Raji (cell line): ENCODE data around the gene SLC25A34.

ENCODE experiments used
- POLR2A ChIP-seq: IDR thresholded peaks from 2 replicates; pipeline ENCODE4 v1.6.1; 2011; ENCODE audit warnings: low read depth, low read length, control low read depth; ENCODE audit not compliant: insufficient read depth

SLC25A34 gene

DNA sequence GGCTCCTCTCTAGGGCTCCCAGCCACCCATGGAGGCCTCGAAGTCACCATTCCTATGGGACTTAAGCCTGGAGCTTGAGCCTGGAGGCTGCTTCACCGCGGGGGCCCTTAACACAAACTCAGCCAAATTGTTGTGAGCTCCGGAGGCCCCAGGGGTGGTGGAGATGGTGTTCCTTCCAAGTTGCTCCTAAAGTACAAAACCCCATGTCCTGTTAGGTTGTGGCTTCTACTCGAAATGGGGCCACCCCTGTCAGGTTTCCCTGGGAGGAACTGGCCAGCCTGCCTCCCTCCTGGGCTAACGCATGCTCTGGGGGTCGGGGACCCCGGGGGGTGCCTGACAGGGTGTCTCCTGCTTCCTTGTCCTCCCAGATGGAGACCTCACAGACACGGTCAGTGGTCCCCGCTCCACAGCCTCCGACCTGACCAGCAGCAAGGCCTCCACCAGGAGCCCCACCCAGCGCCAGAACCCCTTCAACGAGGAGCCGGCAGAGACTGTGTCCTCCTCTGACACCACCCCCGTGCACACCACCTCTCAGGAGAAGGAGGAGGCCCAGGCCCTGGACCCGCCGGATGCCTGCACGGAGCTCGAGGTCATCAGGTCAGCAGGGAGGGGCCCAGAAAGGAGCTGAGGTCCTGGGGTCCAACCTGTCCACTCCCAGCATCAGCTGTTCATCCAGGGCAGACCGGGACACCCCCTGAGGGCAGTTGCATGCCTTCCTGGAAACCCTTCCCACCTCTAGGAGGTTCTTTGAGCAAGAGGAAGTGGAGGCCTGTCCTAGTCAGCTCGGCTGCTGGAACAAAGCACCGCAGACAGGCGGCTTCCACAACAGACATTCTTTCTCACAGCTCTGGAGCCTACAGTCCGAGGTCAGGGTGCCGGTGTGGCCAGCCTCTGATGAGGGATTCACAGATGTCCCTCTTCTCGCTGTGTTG, 10.8 kb upstream of the SLC25A34 start:
- TF ChIP-seq POLR2A: no peak

DNA sequence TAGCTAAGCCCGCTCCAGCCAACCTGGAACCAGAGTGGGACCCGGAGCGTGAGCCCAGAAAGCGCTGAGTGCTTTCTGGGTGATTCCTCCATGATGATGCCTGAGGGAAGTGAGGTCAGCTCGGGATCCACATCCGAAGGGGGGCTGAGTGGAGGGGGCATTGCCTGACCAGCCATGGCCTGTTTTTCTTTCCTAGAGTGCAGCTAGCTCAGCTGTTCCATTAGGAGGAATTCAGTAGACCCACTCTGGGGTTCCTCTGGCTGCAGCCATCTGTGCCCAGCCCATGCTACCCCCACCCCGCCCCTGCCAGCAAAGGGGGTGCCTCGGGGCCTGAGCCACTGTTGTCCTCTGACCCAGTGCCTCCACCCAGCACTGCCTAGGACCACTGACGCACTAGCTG, 9.6 kb upstream of the SLC25A34 start:
- no peak for TF ChIP-seq POLR2A

DNA sequence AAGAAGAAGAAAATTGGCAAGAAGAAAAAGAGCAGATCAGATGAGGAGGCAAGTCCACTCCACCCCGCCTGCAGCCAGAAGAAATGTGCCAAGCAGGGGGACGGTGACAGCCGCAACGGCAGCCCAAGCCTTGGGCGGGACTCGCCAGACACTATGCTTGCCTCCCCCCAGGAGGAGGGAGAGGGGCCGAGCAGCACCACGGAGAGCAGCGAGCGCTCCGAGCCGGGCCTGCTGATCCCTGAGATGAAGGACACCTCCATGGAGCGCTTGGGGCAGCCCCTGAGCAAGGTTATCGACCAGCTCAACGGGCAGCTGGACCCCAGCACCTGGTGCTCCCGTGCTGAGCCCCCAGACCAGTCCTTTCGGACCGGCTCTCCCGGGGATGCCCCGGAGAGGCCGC, 9.0 kb upstream of the SLC25A34 start:
- no peak for TF ChIP-seq POLR2A

DNA sequence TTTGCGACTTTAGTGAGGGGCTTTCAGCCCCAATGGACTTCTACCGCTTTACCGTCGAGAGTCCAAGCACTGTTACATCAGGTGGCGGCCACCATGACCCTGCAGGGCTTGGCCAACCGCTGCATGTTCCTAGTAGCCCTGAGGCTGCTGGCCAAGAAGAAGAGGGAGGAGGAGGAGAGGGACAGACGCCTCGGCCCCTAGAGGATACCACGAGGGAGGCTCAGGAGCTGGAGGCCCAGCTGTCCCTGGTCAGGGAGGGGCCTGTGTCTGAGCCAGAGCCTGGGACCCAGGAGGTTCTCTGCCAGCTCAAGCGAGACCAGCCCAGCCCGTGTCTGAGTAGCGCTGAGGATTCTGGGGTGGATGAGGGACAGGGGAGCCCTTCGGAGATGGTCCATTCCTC, 8.6 kb upstream of the SLC25A34 start:
- TF ChIP-seq POLR2A: no peak

DNA sequence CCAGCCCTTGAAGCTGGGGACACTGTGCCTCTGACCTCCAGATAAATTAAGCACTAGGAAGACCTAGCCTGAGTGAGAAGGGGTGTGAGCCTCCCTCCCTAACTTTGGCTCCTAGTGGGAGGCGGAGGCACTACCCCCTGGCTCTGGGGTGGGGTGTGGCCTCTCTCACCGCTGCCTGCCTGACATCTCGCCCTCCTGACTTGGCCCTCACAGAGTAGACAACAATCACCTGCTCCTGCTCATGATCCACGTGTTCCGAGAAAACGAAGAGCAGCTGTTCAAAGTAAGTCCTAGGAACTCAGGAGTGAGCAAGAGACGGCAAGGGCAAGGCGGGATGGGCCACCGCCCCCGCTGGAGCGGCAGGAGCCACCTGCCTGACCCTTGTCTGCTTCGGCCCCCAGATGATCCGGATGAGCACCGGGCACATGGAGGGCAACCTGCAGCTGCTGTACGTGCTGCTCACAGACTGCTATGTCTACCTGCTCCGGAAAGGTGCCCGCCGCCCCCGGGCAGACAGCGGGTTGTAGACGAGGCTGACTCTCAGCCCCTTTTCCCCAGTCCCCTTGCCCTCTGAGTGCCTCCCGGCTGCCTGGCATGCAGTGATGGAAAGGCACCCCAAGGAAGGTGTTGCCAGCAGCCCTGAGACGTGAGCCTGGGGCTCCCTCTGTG, 8.1 kb upstream of the SLC25A34 start:
- TF ChIP-seq POLR2A: no peak

DNA sequence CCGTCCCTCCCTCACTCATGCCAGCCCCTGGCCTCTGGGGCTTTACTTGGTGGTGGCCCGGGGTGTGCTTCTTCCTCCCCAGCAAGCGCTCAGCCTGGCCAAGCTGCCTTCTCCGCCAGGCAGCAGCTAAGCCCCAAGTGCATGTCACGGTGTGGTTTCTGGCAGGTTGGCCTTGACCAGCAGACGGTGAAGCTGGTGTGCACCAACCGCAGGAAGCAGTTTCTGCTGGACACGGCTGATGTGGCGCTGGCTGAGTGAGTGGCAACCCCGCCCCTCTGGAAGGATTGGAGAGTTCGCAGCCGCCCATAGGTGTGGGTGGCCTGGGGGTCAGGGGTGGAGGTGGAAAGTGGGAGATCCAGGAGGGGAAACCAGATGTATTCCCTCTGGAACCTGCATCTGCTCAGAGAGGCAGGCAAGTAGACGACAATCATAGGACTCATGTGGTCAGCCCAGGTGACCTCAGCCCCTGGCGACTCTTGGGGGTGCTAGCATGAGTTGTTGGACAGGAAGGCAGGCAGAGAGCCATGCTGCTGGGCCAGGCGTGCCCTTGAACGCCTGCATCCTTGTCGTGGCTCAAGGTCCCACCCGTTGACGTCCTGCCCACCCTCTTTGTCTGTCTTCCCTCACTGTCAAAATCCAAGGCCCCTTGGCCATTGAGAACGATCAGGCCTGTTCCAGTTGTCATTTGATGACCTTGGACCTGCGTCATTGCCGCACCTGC, 7.0 kb upstream of the SLC25A34 start:
- no peak for TF ChIP-seq POLR2A

DNA sequence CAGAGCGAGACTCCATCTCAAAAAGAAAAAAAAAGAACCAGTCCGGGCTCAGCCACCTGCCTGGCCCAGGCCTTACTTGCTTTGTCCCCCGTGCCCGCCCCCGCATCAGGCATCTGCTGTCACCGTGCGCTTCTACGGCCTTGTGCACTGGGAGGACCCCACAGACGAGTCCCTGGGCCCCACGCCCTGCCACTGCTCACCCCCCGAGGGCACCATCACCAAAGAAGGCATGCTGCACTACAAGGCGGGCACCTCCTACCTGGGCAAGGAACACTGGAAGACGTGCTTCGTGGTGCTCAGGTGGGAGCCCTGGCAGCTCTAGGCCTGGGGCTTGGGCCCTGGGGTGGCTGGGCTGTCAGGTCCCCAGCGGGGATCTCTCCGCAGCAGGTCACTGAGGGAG, 5.6 kb upstream of the SLC25A34 start:
- TF ChIP-seq POLR2A: no peak

DNA sequence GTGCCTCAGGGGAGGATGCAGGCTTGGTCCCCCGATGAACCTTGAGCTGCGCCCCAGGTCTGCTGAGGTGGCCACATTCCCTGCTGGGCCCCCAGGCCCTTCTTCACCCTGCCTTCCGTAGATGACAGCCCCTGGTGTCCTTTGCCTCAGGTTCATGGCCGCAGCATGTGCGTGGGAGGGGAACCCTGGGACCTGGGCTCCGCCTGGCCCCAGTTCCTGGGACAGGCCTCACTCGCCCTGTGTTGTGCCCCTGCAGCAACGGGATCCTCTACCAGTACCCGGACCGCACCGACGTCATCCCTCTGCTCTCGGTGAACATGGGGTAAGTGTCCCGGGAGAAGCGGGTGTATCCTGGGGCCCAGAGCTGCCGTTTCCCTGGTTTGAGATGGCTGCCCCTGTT, 5.1 kb upstream of the SLC25A34 start:
- no peak for TF ChIP-seq POLR2A

DNA sequence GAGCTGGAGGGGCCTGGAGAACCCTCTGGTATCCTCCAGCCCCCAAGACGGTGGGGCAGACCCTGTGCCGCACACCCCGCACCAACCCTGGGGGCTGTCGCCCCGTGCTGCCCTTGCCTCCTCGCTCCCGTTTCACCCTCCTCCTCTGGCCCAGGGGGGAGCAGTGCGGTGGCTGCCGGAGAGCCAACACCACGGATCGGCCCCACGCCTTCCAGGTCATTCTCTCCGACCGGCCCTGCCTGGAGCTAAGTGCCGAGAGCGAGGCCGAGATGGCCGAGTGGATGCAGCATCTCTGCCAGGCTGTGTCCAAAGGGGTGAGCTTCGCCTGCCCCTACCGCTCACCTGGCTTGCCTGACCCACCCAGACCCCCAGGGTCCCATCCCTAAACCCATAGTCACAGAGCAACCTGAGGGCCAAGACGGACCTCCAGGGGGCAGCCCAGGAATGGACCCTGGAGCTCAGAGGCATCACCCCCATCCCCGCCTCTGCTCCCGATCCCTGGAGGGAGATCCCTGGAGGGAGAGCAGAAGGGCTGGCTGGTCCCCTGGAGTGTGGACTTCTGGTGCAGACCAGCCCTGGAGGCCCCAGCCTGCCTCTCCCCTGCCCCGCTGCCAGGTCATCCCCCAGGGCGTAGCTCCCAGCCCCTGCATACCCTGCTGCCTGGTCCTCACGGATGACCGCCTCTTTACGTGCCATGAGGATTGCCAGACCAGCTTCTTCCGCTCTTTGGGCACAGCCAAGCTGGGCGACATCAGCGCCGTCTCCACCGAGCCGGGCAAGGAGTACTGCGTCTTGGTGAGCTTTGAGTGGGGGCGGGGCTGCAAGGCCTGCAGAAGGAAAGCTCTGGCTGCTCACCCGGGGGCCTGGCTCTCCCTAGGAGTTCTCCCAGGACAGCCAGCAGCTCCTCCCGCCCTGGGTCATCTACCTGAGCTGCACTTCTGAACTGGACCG, 4.0 kb upstream of the SLC25A34 start:
- no peak for TF ChIP-seq POLR2A

DNA sequence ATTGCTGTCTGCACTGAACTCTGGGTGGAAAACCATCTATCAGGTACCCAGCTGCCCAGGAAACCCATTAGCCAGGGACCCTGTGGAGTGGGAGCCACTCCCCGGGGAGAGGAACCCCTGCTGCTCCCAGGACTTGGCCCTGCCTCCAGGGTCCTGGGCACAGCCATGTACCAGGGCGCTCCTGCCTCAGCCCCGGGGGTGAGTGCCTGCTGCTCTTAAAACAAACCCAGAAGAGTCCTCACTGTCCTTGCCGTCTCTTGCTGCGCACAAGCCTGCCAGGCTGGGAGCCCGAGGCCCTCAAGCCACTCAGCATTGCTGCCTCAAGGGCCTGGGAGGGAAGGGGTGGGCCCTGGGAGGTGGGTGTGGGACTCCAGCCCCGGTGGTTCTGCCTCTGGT, 3.4 kb upstream of the SLC25A34 start:
- TF ChIP-seq POLR2A: no peak

DNA sequence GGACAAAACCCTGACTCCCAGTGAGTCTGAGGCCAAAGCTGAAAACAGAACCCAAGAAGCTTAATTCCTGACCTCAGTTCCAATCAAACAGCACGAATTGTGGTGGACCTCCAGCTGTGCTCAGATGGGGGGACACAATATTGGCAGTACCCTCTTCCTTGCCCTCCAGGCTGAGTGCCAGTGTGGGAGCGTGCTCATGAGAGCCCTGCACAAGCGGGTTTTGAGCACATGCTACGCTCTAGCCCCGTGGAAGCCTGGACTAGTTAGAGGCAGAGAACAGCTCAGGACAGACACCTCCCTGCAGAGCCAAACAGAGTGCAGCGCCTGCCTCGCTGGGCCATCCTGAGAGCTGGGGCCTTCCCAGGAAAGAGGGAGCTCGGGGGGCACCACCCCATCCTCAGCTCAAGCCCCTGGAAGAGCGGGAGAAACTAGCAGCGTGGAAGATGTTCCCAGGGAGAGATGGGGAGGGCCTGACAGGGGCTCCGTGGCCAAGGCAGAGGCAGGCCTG, 2.8 kb upstream of the SLC25A34 start:
- no peak for TF ChIP-seq POLR2A

DNA sequence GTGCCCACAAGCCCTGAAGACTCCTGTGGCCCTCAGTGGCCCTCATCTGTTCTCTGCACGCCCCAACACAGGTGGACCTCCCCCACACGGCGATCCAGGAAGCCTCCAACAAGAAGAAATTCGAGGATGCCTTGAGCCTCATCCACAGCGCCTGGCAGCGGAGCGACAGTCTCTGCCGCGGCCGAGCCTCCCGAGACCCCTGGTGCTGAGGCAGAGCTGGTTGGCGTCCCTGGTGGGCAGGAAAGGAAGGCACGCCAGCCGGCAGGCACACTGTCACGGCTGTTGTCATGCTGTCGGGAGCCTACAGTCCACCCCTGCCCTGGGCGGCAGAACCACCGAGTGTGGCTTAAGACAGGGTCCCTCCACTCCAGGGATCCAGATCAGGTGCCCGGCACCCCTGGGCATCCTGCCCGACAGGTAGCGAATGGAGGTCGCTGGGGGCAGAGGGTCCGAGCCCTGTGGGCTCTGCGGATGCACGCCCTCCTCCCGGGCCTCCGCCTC, 2.3 kb upstream of the SLC25A34 start:
- TF ChIP-seq POLR2A: no peak

DNA sequence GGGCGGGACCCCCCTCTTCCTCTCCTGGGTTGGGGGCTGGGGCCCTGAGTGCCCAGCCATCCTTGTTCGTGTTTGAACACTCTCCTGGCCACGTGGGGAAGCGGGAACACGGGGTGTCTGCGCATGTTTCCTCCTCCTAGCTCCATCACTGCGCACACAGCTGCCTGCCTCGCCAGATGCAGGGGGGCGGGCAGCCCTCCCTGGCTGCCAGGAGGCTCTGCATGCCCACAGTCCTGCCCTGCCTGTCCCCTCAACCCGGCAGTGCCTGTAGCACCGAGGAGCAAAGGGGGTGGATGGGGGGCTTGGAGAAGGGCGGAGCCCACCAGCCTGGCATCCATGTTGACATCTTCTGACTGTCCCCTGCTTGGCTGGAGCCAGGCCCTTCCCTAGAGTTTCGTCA, 1.8 kb upstream of the SLC25A34 start:
- no peak for TF ChIP-seq POLR2A

DNA sequence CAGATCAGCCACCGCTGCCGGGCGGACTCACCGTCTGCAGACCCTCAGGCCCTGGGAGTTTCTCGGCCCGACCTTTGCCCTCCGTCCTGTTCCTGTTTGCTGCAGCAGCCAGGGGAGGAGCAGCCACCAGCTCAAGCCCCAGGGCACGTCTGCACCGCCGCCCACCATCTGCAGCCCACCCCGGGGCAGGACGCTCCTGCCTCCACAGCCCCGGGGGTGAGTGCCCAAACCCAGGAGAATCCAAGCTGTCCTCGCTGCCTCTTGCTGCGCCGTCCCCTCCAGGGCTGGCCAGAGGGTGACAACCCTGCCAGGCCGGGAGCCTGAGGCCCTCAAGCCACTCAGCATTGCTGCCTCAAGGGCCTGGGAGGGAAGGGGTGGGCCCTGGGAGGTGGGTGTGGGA, 1.2 kb upstream of the SLC25A34 start:
- no peak for TF ChIP-seq POLR2A
